SK-N-SH treated with all-trans-retinoic acid at 6 μM for 48 hours (cell line): Measurements from ENCODE around the gene CXorf66.

Experiments
- ATAC-seq: fragments of 200-7000 bp; cut with Tn5 transposase; 3 replicates; pipeline ENCODE4 v1.9.1; 2020; ENCODE audit warnings: mild to moderate bottlenecking, moderate library complexity
- BACH2 ChIP-seq: fragments of 250-450 bp; sonication (Bioruptor Pico); IDR thresholded peaks from 2 replicates; pipeline ENCODE4 v1.9.0; 2021; ENCODE audit warnings: mild to moderate bottlenecking, borderline replicate concordance
- CSDC2 ChIP-seq: fragments of 250-450 bp; sonication (Bioruptor Pico); IDR thresholded peaks from 2 replicates; pipeline ENCODE4 v1.5.0; 2020; ENCODE audit warnings: mild to moderate bottlenecking, moderate library complexity
- GLIS3 ChIP-seq: fragments of 250-450 bp; sonication (Bioruptor Pico); IDR thresholded peaks from 2 replicates; pipeline ENCODE4 v1.5.0; 2020; ENCODE audit warnings: mild to moderate bottlenecking, moderate library complexity
- ISL1 ChIP-seq: fragments of 250-450 bp; sonication (Bioruptor Pico); IDR thresholded peaks from 2 replicates; pipeline ENCODE4 v2.1.2; 2022; ENCODE audit warnings: mild to moderate bottlenecking, moderate library complexity
- OSR1 ChIP-seq: fragments of 250-450 bp; sonication (Bioruptor Pico); IDR thresholded peaks from 2 replicates; pipeline ENCODE4 v1.8.0; 2022; ENCODE audit warnings: moderate library complexity, mild to moderate bottlenecking, inconsistent platforms
- PPARA ChIP-seq: fragments of 250-450 bp; sonication (Bioruptor Pico); IDR thresholded peaks from 2 replicates; pipeline ENCODE4 v1.5.0; 2020; ENCODE audit warnings: mild to moderate bottlenecking, borderline replicate concordance
- RARB ChIP-seq: fragments of 250-450 bp; sonication (Bioruptor Pico); IDR thresholded peaks from 2 replicates; pipeline ENCODE4 v1.8.0; 2021; ENCODE audit warnings: mild to moderate bottlenecking, moderate library complexity
- SNAI2 ChIP-seq: fragments of 250-450 bp; sonication (Bioruptor Pico); IDR thresholded peaks from 2 replicates; pipeline ENCODE4 v1.5.0; 2020; ENCODE audit warnings: mild to moderate bottlenecking, moderate library complexity
- TCF4 ChIP-seq: fragments of 250-450 bp; sonication (Bioruptor Pico); IDR thresholded peaks from 2 replicates; pipeline ENCODE4 v1.8.0; 2021; ENCODE audit warnings: mild to moderate bottlenecking, moderate library complexity, borderline replicate concordance
- TOX ChIP-seq: fragments of 250-450 bp; sonication (Bioruptor Pico); IDR thresholded peaks from 2 replicates; pipeline ENCODE4 v1.8.0; 2021; ENCODE audit warnings: mild to moderate bottlenecking, moderate library complexity, borderline replicate concordance
- ZC3H10 ChIP-seq: fragments of 250-450 bp; sonication (Bioruptor Pico); IDR thresholded peaks from 2 replicates; pipeline ENCODE4 v1.5.1; 2021; ENCODE audit warnings: mild to moderate bottlenecking, moderate library complexity
- ZFP3 ChIP-seq: fragments of 250-450 bp; sonication (Bioruptor Pico); IDR thresholded peaks from 2 replicates; pipeline ENCODE4 v1.5.0; 2020; ENCODE audit warnings: mild to moderate bottlenecking, moderate library complexity
- ZFP30 ChIP-seq: fragments of 450-650 bp; formaldehyde crosslinking; IDR thresholded peaks from 2 replicates; pipeline ENCODE4 v1.5.0; 2022; ENCODE audit warnings: mild to moderate bottlenecking, moderate library complexity
- ZNF565 ChIP-seq: fragments of 450-650 bp; formaldehyde crosslinking; conservative IDR thresholded peaks from 2 replicates; pipeline ENCODE4 v1.5.0; 2020; ENCODE audit warnings: low read depth, mild to moderate bottlenecking, moderate library complexity
- ZNF70 ChIP-seq: fragments of 450-650 bp; formaldehyde crosslinking; IDR thresholded peaks from 2 replicates; pipeline ENCODE4 v1.5.0; 2020; ENCODE audit warnings: mild to moderate bottlenecking, moderate library complexity
- ZNF8 ChIP-seq: fragments of 450-650 bp; formaldehyde crosslinking; IDR thresholded peaks from 2 replicates; pipeline ENCODE4 v1.5.0; 2020; ENCODE audit warnings: mild to moderate bottlenecking, moderate library complexity
- TF ChIP-seq, protein P1 (sequence below): fragments of 250-450 bp; sonication (Bioruptor Pico); IDR thresholded peaks from 2 replicates; pipeline ENCODE4 v1.8.0; 2021; ENCODE audit warnings: low read depth, mild to moderate bottlenecking, moderate library complexity, borderline replicate concordance
- TF ChIP-seq, protein P2 (sequence below): fragments of 250-450 bp; sonication (Bioruptor Pico); IDR thresholded peaks from 2 replicates; pipeline ENCODE4 v1.8.0; 2020; ENCODE audit warnings: mild to moderate bottlenecking, moderate library complexity, borderline replicate concordance
- TF ChIP-seq, protein P3 (sequence below): fragments of 250-450 bp; sonication (Bioruptor Pico); IDR thresholded peaks from 2 replicates; pipeline ENCODE4 v1.5.1; 2021; ENCODE audit warnings: mild to moderate bottlenecking, moderate library complexity
- TF ChIP-seq, protein P4 (sequence below): fragments of 250-450 bp; sonication (Bioruptor Pico); IDR thresholded peaks from 2 replicates; pipeline ENCODE4 v1.5.1; 2020; ENCODE audit warnings: low read depth, mild to moderate bottlenecking, moderate library complexity

Gene CXorf66

DNA sequence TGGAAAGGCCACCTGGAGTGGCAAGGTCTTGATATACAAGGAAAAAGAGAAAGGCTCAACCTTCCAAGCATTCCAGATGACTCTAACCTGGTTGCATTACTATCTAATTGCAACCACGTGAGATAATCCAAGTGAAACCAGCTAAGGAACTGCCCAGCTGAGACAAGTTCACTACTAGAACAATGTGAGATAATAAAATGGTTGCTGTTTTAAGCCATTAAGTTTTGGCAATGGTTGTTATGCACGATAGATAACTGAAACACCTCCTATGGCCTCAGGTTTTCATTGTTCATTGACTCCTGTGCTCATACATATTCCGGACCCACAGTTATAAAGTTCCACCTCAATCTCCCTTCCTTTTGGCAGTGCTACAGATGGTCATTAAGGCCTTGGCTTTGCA, 9.2 kb upstream of the CXorf66 start (continued):
- TF ChIP-seq, protein P1, sequence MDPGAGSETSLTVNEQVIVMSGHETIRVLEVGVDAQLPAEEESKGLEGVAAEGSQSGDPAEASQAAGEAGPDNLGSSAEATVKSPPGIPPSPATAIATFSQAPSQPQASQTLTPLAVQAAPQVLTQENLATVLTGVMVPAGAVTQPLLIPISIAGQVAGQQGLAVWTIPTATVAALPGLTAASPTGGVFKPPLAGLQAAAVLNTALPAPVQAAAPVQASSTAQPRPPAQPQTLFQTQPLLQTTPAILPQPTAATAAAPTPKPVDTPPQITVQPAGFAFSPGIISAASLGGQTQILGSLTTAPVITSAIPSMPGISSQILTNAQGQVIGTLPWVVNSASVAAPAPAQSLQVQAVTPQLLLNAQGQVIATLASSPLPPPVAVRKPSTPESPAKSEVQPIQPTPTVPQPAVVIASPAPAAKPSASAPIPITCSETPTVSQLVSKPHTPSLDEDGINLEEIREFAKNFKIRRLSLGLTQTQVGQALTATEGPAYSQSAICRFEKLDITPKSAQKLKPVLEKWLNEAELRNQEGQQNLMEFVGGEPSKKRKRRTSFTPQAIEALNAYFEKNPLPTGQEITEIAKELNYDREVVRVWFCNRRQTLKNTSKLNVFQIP: no peak
- TF ChIP-seq, all 23 proteins: peak for 0

DNA sequence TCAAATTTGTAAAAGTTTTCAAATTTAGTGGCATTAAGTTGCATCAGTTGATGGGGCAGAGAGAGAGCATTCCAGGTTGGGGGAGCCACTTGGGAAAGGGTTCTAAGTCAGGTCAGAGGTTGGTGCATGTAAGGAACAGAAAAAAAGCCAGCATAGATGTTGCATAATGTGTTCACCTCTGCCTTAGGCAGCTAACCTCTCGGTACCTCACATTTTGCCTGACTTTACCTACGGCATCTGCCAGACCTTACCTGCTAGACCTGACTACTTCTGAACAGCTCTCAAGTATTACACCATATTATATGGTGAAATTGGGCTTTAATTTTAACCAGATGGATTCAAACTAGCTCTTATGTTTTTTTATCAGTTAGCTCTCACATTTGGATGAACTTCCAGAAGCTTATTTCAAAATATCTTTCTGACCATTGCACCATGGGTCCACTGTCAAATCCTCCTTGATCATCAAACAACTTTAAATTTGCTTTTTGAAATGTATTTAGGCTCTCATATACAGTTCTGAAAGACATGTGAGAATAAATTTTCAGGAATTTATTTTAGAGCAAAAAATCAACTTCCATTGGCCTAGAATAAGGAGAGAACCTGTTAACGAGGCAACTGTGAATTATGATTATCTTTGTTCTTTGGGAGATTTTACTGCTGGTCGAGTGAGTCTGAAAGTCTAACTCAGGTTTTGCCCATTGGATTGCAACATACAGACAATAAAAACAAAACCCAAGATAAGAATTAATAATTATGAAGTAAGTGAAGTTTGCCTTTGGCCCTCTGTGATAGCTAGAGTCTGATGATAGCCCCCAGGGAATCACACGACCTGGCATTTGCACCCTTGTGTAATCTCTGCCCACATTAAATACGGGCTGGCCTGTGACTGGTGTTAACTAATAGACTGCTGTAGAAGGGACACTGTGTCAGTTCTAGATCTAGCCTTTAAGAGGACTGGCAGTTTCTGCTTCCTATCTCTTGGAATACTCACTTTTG, 7.6 kb upstream of the CXorf66 start:
- no peak for ATAC-seq
- TF ChIP-seq, protein P1: no peak
- TF ChIP-seq GLIS3 (no peak), ZNF8 (CRISPR knock-in tag) (no peak), SNAI2 (CRISPR knock-in tag) (no peak), ZFP3 (CRISPR knock-in tag) (no peak), BACH2 (no peak), ISL1 (CRISPR knock-in tag) (no peak), RARB (CRISPR knock-in tag) (no peak)
- TF ChIP-seq, protein P2, sequence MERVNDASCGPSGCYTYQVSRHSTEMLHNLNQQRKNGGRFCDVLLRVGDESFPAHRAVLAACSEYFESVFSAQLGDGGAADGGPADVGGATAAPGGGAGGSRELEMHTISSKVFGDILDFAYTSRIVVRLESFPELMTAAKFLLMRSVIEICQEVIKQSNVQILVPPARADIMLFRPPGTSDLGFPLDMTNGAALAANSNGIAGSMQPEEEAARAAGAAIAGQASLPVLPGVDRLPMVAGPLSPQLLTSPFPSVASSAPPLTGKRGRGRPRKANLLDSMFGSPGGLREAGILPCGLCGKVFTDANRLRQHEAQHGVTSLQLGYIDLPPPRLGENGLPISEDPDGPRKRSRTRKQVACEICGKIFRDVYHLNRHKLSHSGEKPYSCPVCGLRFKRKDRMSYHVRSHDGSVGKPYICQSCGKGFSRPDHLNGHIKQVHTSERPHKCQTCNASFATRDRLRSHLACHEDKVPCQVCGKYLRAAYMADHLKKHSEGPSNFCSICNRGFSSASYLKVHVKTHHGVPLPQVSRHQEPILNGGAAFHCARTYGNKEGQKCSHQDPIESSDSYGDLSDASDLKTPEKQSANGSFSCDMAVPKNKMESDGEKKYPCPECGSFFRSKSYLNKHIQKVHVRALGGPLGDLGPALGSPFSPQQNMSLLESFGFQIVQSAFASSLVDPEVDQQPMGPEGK: no peak

DNA sequence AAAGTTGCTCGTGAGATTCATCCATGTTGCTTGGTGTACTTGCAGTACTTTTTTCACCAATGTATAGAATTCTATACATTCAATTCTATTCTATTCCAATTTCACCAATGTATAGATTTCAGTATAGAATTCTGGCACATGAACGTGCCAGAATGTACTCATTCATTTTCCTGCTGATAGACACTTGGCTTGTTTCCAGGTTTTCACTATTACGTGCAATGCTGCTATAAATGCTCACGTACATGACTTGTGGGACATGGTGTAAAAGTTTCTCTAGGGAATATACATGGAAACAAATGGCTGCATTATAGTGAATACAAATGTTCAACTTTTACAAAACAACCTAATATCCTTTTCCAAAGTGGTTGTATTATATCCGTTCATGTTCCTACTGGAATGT, 6.8 kb upstream of the CXorf66 start:
- no peak for TF ChIP-seq ZNF70 (CRISPR knock-in tag)
- TF ChIP-seq, protein P2: no peak
- TF ChIP-seq TOX (CRISPR knock-in tag): no peak
- TF ChIP-seq PPARA (CRISPR knock-in tag): no peak
- no peak for TF ChIP-seq ZFP30 (CRISPR knock-in tag)
- TF ChIP-seq ZNF565: no peak
- TF ChIP-seq TCF4 (CRISPR knock-in tag): no peak
- no peak for TF ChIP-seq CSDC2 (CRISPR knock-in tag)
- TF ChIP-seq, protein P3, sequence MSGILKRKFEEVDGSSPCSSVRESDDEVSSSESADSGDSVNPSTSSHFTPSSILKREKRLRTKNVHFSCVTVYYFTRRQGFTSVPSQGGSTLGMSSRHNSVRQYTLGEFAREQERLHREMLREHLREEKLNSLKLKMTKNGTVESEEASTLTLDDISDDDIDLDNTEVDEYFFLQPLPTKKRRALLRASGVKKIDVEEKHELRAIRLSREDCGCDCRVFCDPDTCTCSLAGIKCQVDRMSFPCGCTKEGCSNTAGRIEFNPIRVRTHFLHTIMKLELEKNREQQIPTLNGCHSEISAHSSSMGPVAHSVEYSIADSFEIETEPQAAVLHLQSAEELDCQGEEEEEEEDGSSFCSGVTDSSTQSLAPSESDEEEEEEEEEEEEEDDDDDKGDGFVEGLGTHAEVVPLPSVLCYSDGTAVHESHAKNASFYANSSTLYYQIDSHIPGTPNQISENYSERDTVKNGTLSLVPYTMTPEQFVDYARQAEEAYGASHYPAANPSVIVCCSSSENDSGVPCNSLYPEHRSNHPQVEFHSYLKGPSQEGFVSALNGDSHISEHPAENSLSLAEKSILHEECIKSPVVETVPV (CRISPR knock-in tag): no peak
- TF ChIP-seq ISL1 (CRISPR knock-in tag): no peak
- TF ChIP-seq, protein P1: no peak
- no peak for TF ChIP-seq BACH2
- TF ChIP-seq ZC3H10: no peak
- TF ChIP-seq ZNF8 (CRISPR knock-in tag): no peak
- no peak for TF ChIP-seq OSR1 (CRISPR knock-in tag)
- no peak for TF ChIP-seq GLIS3
- TF ChIP-seq, protein P4, sequence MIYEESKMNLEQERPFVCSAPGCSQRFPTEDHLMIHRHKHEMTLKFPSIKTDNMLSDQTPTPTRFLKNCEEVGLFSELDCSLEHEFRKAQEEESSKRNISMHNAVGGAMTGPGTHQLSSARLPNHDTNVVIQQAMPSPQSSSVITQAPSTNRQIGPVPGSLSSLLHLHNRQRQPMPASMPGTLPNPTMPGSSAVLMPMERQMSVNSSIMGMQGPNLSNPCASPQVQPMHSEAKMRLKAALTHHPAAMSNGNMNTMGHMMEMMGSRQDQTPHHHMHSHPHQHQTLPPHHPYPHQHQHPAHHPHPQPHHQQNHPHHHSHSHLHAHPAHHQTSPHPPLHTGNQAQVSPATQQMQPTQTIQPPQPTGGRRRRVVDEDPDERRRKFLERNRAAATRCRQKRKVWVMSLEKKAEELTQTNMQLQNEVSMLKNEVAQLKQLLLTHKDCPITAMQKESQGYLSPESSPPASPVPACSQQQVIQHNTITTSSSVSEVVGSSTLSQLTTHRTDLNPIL: no peak
- no peak for ATAC-seq
